ENCODE data around the gene ZBED1. TPM values are rescaled to one million over a fixed set of nuclear protein-coding genes. Genes with fewer than 3 reads are reported as not detected.

The ZBED1 gene
- total RNA-seq, 1 experiment from 2014 or later: 36.9 TPM

Other genes starting within 250 kb of the ZBED1 start
- gene DHRSX, start within 50 bp of the ZBED1 start, total RNA-seq (2014; rRNA removed; shearing (Covaris generic)): 24.7 and 28.7 TPM in 2 replicates
- gene CD99, start 190.3 kb upstream of the ZBED1 start, total RNA-seq (2014; rRNA removed; shearing (Covaris generic)): 409 and 426 TPM in 2 replicates